ENCODE measurements around the gene BUB1. TPM values are rescaled to one million over a fixed set of nuclear protein-coding genes. Genes with fewer than 3 reads are reported as not detected.
A peak's percentile ranks its signal among the peaks of the same experiment; 100 is the strongest.

The BUB1 gene
- total RNA-seq, 4 donors from 2014 or later: 1.3 to 15.1 (median 4.0) TPM

GRCh38 chr2:110674620-110675555 lies 3.0 kb downstream of the BUB1 start:
- Histone ChIP-seq H3K4me3 (no peak overlapping the region), H3K36me3 (no peaks in the 10 kb centered on the region), H3K27ac (peak overlapping the region in 2 of 4 donors; percentile 5 to 23), H3K9me3 (no peaks in the 10 kb centered on the region), H3K27me3 (no peaks in the 10 kb centered on the region), H3K4me1 (peaks cover 0 to 31% (median 15%) of the 10 kb centered on the region in 4 donors)
- TF ChIP-seq EP300 (IDR thresholded peaks at IDR 0.05; ENCODE audit: low read depth): no peak
- TF ChIP-seq CTCF (IDR thresholded peaks at IDR 0.05): no peak
- TF ChIP-seq POLR2AphosphoS5 (IDR thresholded peaks at IDR 0.05): no peak
- TF ChIP-seq POLR2A (IDR thresholded peaks at IDR 0.05): no peak
- DNase-seq: peak; percentile 62
- intact Hi-C loops (cut with DNase I; ENCODE audit: low total_unique reads) (no loop called here), in situ Hi-C loops (cut with MboI; ENCODE audit: low pct_ligation_motif_present in 1 of 4, low pct_unique_long_range_greater_than_20kb in 1 of 4, low sequenced_read_pairs in 3 of 4) (no loop called here)
- 48 to 65% methylated on average over 4 to 7 of the region's 7 CpGs for WGBS, 2 donors (ENCODE audit: low coverage in 1 of 2)

GRCh38 chr2:110673201-110673600 lies 4.7 kb downstream of the BUB1 start:
- no peak overlapping the region for H3K4me3 ChIP-seq
- no peaks in the 10 kb centered on the region for H3K27me3 ChIP-seq
- peaks cover 0 to 19% (median 9%) of the 10 kb centered on the region in 4 donors for H3K4me1 ChIP-seq
- no peak for DNase-seq
- H3K36me3 ChIP-seq: no peaks in the 10 kb centered on the region
- H3K9me3 ChIP-seq: no peaks in the 10 kb centered on the region
- H3K27ac ChIP-seq: no peak overlapping the region
- in situ Hi-C loops (cut with MboI; ENCODE audit: low pct_ligation_motif_present in 1 of 4, low pct_unique_long_range_greater_than_20kb in 1 of 4, low sequenced_read_pairs in 3 of 4) (no loop called here), intact Hi-C loops (cut with DNase I; ENCODE audit: low total_unique reads) (no loop called here)
- WGBS, 2 donors (ENCODE audit: low coverage in 1 of 2): 98% methylated on average over 4 of the region's 4 CpGs; no CpG with 5 or more reads in 1 of the 2 donors
- TF ChIP-seq POLR2AphosphoS5 (IDR thresholded peaks at IDR 0.05) (no peak), EP300 (IDR thresholded peaks at IDR 0.05; ENCODE audit: low read depth) (no peak), POLR2A (IDR thresholded peaks at IDR 0.05) (no peak), CTCF (IDR thresholded peaks at IDR 0.05) (no peak)

- 93 to 95% methylated on average over 5 of the region's 5 CpGs for WGBS, 2 donors (ENCODE audit: low coverage in 1 of 2)
- in situ Hi-C loops (cut with MboI; ENCODE audit: low pct_ligation_motif_present in 1 of 4, low pct_unique_long_range_greater_than_20kb in 1 of 4, low sequenced_read_pairs in 3 of 4): no loop called here
- H3K4me3 ChIP-seq: no peak overlapping the region
- no peak for DNase-seq
- H3K27ac ChIP-seq: no peak overlapping the region
- no peaks in the 10 kb centered on the region for H3K9me3 ChIP-seq
- H3K27me3 ChIP-seq: no peaks in the 10 kb centered on the region
- intact Hi-C loops (cut with DNase I; ENCODE audit: low total_unique reads): no loop called here
- no peaks in the 10 kb centered on the region for H3K36me3 ChIP-seq
- H3K4me1 ChIP-seq: peaks cover 0 to 7% (median 0%) of the 10 kb centered on the region in 4 donors
- TF ChIP-seq POLR2A (IDR thresholded peaks at IDR 0.05) (no peak), POLR2AphosphoS5 (IDR thresholded peaks at IDR 0.05) (no peak), EP300 (IDR thresholded peaks at IDR 0.05; ENCODE audit: low read depth) (no peak), CTCF (IDR thresholded peaks at IDR 0.05) (no peak)
These were observed 7.0 kb downstream of the BUB1 start for GRCh38 chr2:110670826-110671225.

GRCh38 chr2:110669079-110669478 lies 8.8 kb downstream of the BUB1 start:
- intact Hi-C loops (cut with DNase I; ENCODE audit: low total_unique reads): no loop called here
- WGBS, 2 donors (ENCODE audit: low coverage in 1 of 2): 69% methylated on average over 1 of the region's 1 CpG; no CpG with 5 or more reads in 1 of the 2 donors
- no peaks in the 10 kb centered on the region for H3K4me1 ChIP-seq
- H3K9me3 ChIP-seq: no peaks in the 10 kb centered on the region
- H3K27ac ChIP-seq: no peak overlapping the region
- in situ Hi-C loops (cut with MboI; ENCODE audit: low pct_ligation_motif_present in 1 of 4, low pct_unique_long_range_greater_than_20kb in 1 of 4, low sequenced_read_pairs in 3 of 4): no loop called here
- DNase-seq: no peak
- TF ChIP-seq EP300 (IDR thresholded peaks at IDR 0.05; ENCODE audit: low read depth) (no peak), POLR2AphosphoS5 (IDR thresholded peaks at IDR 0.05) (no peak), CTCF (IDR thresholded peaks at IDR 0.05) (no peak), POLR2A (IDR thresholded peaks at IDR 0.05) (no peak)
- no peak overlapping the region for H3K4me3 ChIP-seq
- no peaks in the 10 kb centered on the region for H3K27me3 ChIP-seq
- no peaks in the 10 kb centered on the region for H3K36me3 ChIP-seq
